HCT116 (cell line): ENCODE measurements around the gene TRIM24.

Experiments used
- CTCF ChIP-seq, 3 experiments: fragments of 200-600 bp in 1 of 3; sonication (generic) in 1 of 3; IDR thresholded peaks in 2 of 3; conservative IDR thresholded peaks in 1 of 3; 2 replicates each; pipeline ENCODE4 v1.5.1; 2012 to 2017; ENCODE audit warnings: low read depth in 2 of 3, low read length in 2 of 3, antibody characterized with exemption in 1 of 3, borderline replicate concordance in 1 of 3, control low read depth in 1 of 3, mild to moderate bottlenecking in 1 of 3, mixed read lengths in 1 of 3, mixed run types in 1 of 3, moderate library complexity in 1 of 3; ENCODE audit not compliant: insufficient read depth in 1 of 3
- POLR2AphosphoS5 ChIP-seq: IDR thresholded peaks from 2 replicates; pipeline ENCODE4 v1.6.1; 2011; ENCODE audit warnings: mild to moderate bottlenecking, low read depth, low read length, moderate library complexity
- SIN3A ChIP-seq: IDR thresholded peaks from 2 replicates; pipeline ENCODE4 v1.6.1; 2012; ENCODE audit warnings: low read depth

GRCh38 chr7:138603549-138604318 lies 143.7 kb downstream of the TRIM24 start:
- TF ChIP-seq POLR2AphosphoS5 (no peak), SIN3A (no peak), CTCF (IDR thresholded peaks at IDR 0.05 in 2 of 3, conservative IDR thresholded peaks at IDR 0.05 in 1 of 3; ENCODE audit: borderline replicate concordance in 1 of 3, insufficient read depth in 1 of 3, low read depth in 2 of 3, low read length in 2 of 3) (no peak)
